Activated CD4-positive, CD25-positive, alpha-beta regulatory T cell treated with anti-CD3 and anti-CD28 coated beads, Interleukin-2, amount 50 U/mL, for 24 hours (primary cell): Measurements from ENCODE around the gene ETS2.
"Not testable (repeated sequence)": the region's sequence is repeated elsewhere in the genome, so short reads cannot be mapped to it uniquely, and the experiment has no call there.

ENCODE experiments used
- ATAC-seq, 2 donors: fragments of 150-1000 bp; cut with Tn5 transposase; one replicate each; pipeline ENCODE4 v1.10.0; 2021; ENCODE audit warnings: mild to moderate bottlenecking in 1 of 2, moderate library complexity in 1 of 2

Gene ETS2

DNA sequence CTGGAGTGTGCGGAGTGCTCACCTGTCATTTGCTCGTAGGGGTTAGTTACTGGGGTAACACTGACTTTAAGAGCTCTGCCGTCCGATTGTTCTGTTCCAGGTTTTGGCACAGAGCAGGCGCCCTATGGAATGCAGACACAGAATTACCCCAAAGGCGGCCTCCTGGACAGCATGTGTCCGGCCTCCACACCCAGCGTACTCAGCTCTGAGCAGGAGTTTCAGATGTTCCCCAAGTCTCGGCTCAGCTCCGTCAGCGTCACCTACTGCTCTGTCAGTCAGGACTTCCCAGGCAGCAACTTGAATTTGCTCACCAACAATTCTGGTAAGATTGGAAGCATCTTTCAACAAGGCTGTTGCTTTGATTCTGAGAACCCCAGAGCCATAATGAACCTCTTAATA is 12.6 kb downstream of the ETS2 start:
- no peak for ATAC-seq

DNA sequence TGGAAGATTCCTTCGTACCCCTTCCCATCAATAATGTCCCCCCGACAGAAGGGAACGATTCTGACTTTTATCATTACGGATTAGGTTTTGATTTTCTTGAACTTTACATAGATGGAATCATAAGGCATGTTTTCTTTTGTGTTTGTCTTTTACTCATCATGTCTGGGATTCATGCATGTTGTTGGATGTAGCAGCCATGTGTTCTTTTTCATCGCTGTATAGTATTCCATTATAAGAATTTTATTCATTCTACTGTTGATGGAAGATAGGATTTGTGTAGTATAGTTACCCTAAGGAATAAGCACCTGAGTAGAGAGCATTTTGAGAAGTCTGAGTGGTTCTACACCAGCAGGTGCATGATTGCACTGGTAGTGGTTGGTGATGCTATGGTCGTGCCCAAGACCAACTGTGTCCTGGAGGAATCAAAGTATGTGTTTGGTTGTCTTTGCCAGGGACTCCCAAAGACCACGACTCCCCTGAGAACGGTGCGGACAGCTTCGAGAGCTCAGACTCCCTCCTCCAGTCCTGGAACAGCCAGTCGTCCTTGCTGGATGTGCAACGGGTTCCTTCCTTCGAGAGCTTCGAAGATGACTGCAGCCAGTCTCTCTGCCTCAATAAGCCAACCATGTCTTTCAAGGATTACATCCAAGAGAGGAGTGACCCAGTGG is 13.5 kb downstream of the ETS2 start:
- no peak for ATAC-seq

DNA sequence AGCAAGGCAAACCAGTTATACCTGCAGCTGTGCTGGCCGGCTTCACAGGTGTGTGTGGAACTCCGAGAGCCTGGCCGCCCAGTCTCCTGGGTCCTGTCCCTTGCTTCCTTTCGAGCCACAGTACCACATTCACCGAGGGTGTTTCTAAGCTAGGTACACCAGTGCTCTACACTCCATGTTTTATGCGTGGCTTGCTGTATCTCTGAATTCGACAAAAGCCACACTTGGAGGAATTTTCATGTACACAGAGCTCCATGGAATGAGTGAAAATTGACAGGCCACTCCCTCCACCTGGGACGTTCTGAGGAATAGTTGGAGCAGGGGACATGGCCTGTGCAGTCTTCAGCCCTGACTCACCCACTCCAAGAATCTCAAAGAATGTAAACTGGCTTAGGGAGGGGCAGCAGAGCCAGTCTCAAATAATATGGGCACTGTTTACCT is 14.0 kb downstream of the ETS2 start:
- ATAC-seq, result no peak

DNA sequence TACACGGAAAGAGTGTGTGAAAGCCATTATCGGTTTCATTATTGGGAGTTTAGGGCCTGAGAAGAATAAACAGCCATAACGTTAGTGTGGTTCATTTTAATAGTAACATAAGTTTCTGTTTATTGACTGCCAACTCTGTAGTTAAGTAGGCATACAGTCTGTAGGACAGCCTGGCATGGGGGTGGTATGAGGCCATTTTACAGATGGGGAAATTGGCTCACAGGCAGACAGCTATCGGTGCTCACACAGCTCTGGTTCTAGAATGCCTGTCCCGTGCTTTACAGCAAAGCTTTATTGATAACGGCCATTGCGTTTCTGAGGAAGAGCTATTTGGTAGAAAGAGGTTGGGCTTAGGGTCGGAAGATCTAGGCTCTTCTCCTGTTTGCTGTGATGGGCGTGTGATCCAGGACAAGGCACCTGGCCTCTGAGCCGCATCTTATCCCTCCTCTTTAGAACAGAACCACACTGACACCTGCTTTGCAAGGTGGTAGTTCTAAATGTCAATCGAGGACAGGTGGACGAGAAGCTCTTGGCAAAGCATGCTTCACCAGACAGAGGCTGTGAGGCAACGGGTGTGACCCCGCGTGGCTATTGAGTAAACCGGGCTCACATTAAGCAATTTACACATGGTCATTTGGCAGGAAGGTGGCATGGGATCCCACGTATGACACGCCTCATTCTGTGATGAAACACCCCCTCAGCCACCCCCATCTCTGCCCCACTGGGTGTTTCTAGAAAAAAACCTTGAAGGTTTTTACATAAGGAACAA is 14.9 kb downstream of the ETS2 start:
- no peak for ATAC-seq

DNA sequence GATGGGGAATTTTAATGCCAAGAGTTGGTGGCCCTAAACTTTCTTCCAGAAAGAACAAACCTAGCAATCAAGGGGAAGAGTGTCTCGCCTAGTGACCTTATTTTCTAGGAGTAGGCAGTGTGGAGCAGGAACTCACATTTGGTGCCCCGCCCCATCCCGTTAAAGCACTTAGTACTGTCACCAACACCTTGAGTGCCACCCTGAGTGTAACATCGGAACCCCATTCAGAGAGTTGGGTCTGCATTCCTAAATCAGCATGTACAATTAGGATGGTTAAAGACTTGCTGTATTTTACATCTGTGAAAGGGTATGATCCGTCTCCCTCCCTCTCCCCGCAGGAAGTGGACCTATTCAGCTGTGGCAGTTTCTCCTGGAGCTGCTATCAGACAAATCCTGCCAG is 15.5 kb downstream of the ETS2 start:
- no peak for ATAC-seq

DNA sequence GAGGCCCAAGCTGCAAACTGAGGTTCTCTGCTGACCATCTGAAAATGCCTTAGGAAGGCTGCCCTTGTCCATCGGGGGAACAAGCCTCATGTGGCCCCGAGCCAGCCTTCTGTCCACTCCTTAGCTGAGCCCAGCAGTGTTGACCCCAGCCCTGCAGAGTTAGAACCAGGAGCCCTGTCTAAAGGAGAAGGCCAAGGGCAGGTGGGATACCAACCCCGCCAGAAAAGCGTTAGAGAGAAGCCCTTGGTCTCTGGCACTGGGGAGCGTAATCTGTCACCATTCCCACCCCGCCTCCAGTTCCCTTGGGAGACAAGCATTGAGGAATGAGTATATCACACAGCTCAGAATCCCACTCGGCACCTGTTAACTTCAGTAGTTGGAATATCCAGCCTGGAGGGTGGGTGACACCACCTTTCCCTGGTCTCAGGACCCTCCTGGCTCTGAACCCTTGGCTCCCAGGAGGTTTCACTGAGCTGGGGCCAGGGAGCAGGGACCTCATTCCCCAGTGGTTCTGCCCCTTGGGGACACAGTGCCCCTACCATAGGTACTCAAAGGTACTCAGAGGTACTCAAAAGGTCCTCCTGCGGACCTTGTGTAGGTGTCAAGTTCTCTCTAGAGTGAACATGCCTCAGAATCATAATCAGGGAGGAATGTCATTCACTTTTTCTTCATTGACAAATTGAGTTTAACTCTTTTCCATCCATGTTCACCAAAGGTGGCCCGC is 16.4 kb downstream of the ETS2 start:
- ATAC-seq, result no peak

DNA sequence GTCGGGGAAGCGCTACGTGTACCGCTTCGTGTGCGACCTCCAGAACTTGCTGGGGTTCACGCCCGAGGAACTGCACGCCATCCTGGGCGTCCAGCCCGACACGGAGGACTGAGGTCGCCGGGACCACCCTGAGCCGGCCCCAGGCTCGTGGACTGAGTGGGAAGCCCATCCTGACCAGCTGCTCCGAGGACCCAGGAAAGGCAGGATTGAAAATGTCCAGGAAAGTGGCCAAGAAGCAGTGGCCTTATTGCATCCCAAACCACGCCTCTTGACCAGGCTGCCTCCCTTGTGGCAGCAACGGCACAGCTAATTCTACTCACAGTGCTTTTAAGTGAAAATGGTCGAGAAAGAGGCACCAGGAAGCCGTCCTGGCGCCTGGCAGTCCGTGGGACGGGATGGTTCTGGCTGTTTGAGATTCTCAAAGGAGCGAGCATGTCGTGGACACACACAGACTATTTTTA is 17.1 kb downstream of the ETS2 start:
- no peak for ATAC-seq

DNA sequence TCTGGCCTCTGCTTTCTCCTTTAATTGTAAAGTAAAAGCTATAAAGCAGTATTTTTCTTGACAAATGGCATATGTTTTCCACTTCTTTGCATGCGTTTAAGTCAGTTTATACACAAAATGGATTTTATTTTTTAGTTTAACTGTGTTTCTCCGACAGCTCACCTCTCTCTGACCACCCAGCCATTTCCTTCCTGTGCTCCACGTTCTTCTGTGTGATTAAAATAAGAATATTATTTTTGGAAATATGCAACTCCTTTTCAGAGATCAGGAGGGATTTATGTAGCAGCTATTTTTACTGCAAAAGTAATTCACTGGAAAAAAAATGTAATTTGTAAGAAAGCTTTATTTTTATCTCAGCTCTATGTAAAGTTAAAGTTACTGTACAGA is 18.0 kb downstream of the ETS2 start:
- no peak for ATAC-seq

DNA sequence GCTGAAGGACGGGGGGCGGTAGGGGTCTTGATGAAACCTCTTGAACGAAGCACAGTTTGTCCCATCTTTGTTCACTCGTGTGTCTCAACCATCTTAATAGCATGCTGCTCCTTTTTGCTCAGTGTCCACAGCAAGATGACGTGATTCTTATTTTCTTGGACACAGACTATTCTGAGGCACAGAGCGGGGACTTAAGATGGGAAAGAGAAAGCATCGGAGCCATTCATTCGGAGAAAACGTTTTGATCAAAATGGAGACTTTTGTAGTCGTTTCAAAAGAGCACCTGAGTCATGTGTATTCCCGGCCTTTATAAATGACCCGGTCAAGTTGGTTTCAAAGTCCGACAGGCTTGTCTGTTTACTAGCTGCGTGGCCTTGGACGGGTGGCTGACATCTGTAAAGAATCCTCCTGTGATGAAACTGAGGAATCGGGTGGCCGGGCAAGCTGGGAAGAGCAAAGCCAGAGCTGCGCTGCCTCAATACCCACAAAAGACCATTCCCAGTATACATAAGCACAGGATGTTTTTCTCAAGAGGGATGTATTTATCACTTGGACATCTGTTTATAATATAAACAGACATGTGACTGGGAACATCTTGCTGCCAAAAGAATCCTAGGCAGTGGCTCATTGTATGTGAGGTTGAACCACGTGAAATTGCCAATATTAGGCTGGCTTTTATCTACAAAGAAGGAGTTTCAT is 18.5 kb downstream of the ETS2 start:
- ATAC-seq, result no peak

DNA sequence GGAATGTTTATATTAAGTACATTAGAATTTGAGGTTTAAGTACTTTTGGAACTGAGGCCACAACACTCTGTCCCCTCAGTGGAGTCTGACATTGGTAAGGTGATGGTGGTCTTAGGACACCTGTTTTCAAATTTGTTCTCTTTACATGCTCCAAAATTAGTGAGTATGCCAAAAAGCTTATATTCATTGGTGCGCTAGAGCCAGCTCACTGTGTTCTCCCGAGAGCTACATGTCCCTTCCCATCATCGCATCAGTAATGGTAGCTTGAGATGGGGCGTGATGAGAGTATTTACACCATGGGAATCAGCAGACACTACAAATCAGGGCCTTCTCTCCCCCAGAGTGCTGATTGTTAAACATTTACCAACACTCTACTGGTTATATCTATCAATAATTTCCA is 19.5 kb downstream of the ETS2 start:
- no peak for ATAC-seq

DNA sequence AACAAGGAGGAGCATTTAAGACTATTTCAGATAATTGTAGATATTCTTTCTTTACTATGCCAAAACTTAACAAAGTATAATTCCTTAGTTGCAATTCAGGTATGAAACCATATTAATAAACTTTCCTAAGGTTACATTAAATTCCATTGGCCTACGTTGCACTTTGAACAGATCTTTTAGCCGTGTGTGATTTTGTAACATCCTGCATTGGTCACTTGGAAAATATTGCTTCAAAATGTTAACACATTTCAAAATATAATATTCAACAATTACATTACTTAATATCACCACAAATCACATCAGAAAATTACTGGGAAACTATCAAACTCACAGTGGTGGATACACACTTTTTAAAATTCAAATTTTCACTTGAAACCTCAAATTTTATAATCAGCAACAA is 20.2 kb downstream of the ETS2 start:
- no peak for ATAC-seq

DNA sequence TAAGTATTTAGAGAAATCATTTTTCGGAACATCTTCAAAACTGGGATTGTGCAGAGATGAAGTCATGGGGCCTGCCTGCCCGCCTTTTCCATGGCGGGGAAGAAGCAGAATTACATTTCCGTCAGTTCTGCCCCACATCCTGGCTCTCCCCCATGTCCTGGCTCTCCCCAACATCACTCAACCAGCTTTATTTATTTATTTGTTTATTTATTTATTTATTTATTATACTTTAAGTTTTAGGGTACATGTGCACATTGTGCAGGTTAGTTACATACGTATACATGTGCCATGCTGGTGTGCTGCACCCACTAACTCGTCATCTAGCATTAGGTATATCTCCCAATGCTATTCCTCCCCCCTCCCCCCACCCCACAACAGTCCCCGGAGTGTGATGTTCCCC is 22.4 kb downstream of the ETS2 start:
- ATAC-seq, result not testable (repeated sequence)

DNA sequence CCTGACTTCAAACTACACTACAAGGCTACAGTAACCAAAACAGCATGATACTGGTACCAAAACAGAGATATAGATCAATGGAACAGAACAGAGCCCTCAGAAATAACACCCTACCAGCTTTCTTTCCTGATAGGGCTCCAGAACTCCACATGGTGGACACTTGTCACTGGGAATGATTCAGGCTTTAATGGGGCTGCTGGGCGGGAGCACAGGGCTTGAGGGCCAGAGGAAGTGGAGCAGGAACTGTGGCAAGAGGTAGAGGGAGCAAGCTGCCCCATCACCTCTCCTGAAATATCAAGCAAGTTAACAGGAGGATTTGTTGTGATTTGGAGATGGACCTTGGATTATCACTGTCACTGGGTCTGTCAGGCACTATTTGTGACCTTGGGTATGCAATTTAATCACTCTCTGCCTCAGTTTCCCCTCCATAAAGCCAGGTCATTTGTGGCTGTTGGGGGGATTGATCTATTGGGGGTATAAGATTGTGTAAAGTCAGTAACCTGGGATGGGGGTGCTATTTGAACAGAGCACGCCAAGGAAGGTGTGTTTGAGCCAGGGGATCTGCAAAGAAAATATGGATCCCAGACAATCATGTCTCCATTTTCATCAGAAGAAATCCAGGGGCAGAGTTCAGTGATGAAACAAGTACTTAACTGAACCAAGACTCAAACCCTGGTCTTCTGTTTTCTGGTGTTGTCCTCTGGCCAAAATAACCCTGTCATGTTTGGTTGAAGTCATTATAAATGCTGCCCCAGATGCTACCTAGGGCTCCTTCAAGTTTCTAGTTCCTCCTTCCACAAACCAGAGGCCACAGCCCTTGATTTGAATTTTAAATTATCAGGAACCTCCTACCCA is 25.2 kb downstream of the ETS2 start:
- ATAC-seq, result no peak

DNA sequence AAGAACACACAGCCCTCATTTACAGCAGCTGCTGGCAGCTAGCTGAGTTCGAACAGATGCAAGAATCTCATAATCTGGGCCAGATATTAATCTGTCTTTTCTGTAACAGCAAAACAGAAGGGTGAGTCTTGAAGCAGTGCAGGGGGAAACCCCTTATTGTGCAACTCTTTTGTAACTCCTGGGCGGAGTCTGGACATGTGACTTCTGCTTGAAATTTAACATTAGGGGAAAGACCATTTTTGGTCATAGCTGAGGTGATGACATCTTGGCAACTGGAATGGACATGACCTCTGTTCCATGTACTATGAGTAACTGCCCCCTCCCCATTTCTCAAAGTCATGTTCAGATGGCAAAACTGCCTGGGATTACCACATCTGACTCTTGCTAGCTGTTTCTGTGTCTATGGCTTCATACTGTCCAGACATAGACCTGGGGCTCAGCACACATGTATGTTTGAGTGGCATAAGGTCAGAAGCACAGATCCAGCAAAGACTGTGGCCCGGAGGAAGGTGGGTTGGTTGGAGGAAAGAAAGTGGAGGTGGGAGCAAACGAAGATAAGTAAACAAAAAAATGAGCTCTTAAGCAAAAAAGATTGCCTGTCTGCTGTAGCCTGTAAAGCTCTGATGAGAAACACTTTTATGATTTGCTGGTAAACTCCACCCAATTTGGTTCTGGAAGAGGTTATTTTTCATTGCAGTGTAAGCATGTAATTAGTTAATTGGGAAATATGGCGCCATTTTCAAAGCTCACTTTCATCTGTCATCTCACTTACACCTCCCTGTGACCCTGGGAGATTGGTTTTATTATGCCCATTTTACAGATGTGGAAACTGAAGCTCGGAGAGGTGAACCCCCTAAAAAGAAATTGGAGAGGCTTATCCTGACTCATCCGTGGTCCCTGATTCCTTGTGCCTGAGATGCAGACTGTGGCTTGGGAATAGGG is 26.1 kb downstream of the ETS2 start:
- ATAC-seq, result peak; percentile 92 to 95

DNA sequence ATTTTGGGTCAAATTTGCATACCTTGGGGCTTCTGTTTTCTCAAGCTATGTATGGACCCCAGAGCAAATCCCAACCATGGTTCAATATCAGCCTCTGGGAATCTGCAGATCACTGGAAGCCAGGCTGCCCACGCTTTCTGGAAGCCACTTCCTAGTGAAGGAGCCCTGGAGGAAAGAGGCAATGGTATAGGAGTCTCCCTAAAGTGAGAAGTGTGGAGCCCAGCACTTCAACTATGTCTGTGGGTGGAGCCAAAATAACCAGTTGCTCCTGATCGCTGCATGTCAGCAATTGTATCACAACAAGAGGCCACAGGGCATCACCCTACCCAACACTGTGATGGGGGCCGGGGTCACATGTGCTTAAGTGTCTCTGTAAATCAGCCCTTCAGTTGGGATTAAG is 26.9 kb downstream of the ETS2 start:
- ATAC-seq, result no peak

DNA sequence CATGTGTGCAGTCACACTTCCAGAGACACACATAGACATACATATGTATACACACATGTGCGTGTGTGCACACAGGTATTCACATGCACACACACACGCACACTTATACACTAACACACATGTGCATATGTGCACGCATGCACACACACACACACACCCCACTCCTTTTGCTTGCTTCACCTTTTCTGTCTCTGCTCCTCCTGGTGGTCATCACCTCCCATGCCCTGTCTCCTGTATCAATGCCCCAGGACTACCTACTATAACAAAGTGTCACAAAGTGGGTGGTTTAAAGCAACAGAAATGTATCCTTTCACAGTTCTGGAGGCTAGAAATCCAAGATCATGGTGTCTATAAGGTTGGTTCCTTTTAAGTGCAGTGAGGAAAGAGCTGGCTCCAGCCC is 27.4 kb downstream of the ETS2 start:
- no peak for ATAC-seq

DNA sequence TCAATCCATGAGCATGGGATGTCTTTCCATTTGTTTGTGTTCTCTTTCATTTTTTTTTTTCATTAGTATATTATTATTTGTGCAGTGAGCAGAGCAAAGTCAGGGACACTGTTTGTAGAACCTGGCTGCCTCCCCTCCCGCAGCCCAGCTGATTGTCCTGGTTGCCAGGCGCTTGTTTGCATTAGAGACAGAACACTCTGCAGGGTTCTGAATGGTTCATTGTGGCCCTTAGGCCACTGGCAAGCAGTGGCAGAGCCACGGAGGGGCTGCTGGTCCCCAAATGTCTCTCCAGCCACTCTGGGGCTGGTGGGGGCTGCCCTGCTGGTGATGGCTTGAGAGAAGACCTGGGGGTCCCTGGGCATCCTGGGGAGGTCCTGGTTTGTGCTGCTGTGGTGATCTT is 29.0 kb downstream of the ETS2 start:
- no peak for ATAC-seq

DNA sequence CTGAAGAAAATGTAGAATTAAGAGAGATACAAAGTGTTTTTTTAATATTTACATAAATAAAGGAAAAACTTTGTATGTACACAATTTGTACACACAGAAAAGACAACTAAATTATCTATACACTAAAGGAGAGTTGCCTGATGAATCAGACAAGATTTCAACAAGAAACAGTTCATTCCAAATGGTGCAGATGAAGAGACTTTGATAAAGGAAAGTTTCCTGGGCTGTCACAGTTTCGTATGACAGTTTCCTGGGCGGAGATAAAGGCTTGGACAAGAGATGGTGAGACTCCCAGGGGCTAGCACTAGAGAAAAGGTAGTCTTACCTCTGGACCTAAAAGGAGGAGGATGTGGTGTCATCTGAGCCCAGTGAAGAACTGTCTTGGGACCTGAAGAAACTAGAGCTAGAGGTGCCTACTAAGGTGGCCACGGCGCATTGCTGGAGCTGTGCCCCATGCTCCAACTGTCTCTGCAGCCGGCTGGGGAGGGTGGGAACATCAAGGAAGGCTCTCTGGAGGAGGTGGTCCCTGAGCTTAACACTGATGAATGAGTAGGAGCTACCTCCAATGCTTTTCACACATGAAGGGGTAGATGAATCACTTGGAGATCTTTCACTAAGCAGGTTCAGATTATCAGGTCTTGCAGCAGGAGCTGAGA is 32.2 kb downstream of the ETS2 start:
- no peak for ATAC-seq

DNA sequence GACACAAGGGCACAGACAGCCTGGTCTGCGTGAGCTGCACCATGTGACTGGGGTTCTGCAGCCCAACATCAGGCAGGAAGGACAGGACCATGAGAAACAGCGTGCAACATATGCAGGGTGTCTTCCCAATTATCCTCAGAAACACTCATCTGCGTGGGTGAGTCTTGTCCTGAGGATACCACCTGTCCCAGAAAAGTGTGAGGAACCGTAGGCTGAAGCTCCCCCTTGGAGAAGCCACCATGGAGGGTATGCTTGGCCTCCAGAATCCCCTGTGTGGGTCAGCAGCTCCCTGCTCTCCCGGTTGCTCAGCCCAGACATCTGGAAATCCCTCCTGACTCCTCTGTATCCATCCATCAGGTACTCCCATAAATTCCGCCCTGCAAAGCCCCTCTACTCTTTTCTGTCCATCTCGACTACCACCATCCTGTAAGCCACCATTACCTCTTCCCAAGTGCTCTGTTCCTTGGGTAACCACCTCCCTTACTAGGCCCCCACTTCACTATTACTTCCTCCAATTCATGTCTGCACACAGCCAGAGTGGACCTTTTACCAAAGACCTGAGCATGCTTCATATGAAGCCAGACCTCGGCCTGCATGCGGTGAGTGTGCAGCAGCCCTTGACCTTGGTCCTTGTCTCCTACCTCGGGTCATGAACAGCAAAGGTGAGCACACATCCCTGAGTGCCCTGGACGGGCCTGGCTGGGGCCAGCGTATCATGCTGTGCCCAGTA is 33.0 kb downstream of the ETS2 start:
- ATAC-seq, result no peak
